ENCODE results near the gene OR4M2.
"Not testable (repeated sequence)": the region's sequence is repeated elsewhere in the genome, so short reads cannot be mapped to it uniquely, and the experiment has no call there.

DNA sequence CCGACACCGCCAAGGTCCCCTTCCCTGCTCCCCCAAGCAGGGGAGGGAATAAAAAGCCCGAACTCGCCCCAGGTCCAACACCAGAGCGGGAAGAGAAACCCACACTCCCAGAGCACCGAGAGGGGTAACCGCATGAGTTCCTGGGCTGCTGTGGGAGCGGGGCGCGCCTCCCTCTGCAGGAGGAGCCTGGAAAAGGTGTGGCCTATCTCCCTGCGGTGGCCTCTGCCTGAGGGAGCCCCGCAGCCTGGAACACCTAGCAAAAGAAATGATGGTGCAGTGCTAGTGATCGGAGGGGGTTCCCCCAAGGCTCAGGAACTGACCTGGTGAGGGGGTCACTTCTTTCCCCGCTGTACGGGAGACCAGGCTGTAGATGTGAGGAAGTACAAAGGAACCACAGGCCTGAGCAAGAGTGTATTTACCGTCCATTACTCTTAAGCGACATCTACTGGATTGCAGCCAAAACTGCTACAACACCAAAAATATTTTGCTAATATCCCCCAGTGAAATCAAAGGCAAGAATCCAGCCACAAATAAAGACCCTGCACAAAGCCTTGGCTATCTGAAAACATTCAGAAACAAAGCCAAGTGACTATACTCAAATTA is 19.1 kb downstream of the OR4M2 start:
- TF ChIP-seq CTCF (IDR thresholded peaks at IDR 0.05); POLR2AphosphoS5 (IDR thresholded peaks at IDR 0.05; ENCODE audit: insufficient read depth in 1 of 2, low read depth in 1 of 2): not testable (repeated sequence)

Data from vagina (tissue), 2 donors.